H1 (cell line): ENCODE results near the gene MED29. TPM values are rescaled to one million over a fixed set of nuclear protein-coding genes. Genes with fewer than 3 reads are reported as not detected.
A peak's percentile ranks its signal among the peaks of the same experiment; 100 is the strongest.

Source experiments
- CTCF ChIA-PET: fragments of 300-600 bp; sonication (Branson Sonifier 250); formaldehyde crosslinking; loops from one replicate; lab custom pipeline; 2021; ENCODE audit not compliant: partially characterized antibody; lab: Charles Lee
- POLR2A ChIA-PET: fragments of 300-600 bp; sonication (Branson Sonifier 250); formaldehyde crosslinking; loops from one replicate; lab custom pipeline; 2021; ENCODE audit warnings: inconsistent platforms; ENCODE audit not compliant: partially characterized antibody; lab: Charles Lee
- DNase-seq, 2 experiments: peaks; one replicate each; pipeline versions ENCODE4 v3.0.0 to v3.0.0-alpha.2; 2010 to 2022; ENCODE audit warnings: low spot score in 2 of 2, low read depth in 1 of 2, mixed read lengths in 1 of 2
- FAIRE-seq: peaks from 2 replicates; lab custom pipeline; 2011; peaks lifted over from hg19 to GRCh38; lab: Jason Lieb, UNC
- H2AFZ ChIP-seq: 2 replicates; pipeline ENCODE4 v1.8.1; 2012; ENCODE audit warnings: low read length, inconsistent platforms
- H2AK5ac ChIP-seq: 2 replicates; pipeline ENCODE4 v1.6.1; 2013; ENCODE audit warnings: low read depth, low read length
- H2BK120ac ChIP-seq: replicated peaks from 2 replicates; pipeline ENCODE3; 2013; ENCODE audit warnings: low read depth, low read length, inconsistent platforms
- H2BK12ac ChIP-seq: 2 replicates; pipeline ENCODE4 v1.6.1; 2013; ENCODE audit warnings: low read depth, low read length
- H2BK15ac ChIP-seq: 2 replicates; pipeline ENCODE4 v1.6.1; 2013; ENCODE audit warnings: low read length
- H2BK20ac ChIP-seq: 2 replicates; pipeline ENCODE4 v1.6.1; 2013; ENCODE audit warnings: low read length
- H2BK5ac ChIP-seq: 2 replicates; pipeline ENCODE4 v1.6.1; 2013; ENCODE audit warnings: low read depth, low read length
- H3K14ac ChIP-seq: 2 replicates; pipeline ENCODE4 v1.6.1; 2013; ENCODE audit warnings: inconsistent platforms; ENCODE audit not compliant: insufficient read length
- H3K18ac ChIP-seq: 2 replicates; pipeline ENCODE4 v1.6.1; 2013; ENCODE audit warnings: low read length; ENCODE audit errors: extremely low read depth
- H3K23ac ChIP-seq: 2 replicates; pipeline ENCODE4 v1.6.1; 2013; ENCODE audit warnings: inconsistent platforms; ENCODE audit not compliant: insufficient read length
- H3K23me2 ChIP-seq: 2 replicates; pipeline ENCODE4 v1.6.1; 2013; ENCODE audit warnings: low read depth, low read length
- H3K27ac ChIP-seq: 2 replicates; pipeline ENCODE4 v1.6.1; 2011; ENCODE audit warnings: low read depth, low read length, inconsistent platforms
- H3K27me3 ChIP-seq, 4 experiments: replicated peaks in 1 of 4; 1 replicate in 1 of 4; 2 replicates in 3 of 4; pipeline versions ENCODE4 v1.6.1 to v1.8.1; 2011 to 2013; ENCODE audit warnings: low read length in 3 of 4, mild to moderate bottlenecking in 3 of 4, inconsistent platforms in 2 of 4, mixed read lengths in 2 of 4, moderate library complexity in 1 of 4; ENCODE audit not compliant: control insufficient read depth in 3 of 4, insufficient read depth in 3 of 4; ENCODE audit errors: extremely low read depth in 1 of 4
- H3K36me3 ChIP-seq, 4 experiments: 2 replicates each; pipeline versions ENCODE4 v1.6.1 to v1.8.1; 2011 to 2013; ENCODE audit warnings: mild to moderate bottlenecking in 4 of 4, low read length in 3 of 4, moderate library complexity in 2 of 4, control low read depth in 1 of 4, inconsistent platforms in 1 of 4; ENCODE audit not compliant: insufficient read depth in 4 of 4, control insufficient read depth in 2 of 4
- H3K4ac ChIP-seq: replicated peaks from 2 replicates; pipeline ENCODE3; 2013; ENCODE audit warnings: low read length, low read depth, mixed read lengths, inconsistent platforms; ENCODE audit not compliant: insufficient read length
- H3K4me1 ChIP-seq, 4 experiments: replicated peaks in 1 of 4; 1 replicate in 1 of 4; 2 replicates in 3 of 4; pipeline versions ENCODE4 v1.6.1 to v1.8.1; 2011 to 2013; ENCODE audit warnings: low read length in 3 of 4, inconsistent platforms in 2 of 4, mixed read lengths in 1 of 4; ENCODE audit not compliant: insufficient read depth in 4 of 4, control insufficient read depth in 3 of 4
- H3K4me2 ChIP-seq, 2 experiments: 2 replicates each; pipeline versions ENCODE4 v1.6.1 to v1.8.1; 2011 to 2013; ENCODE audit warnings: low read depth in 2 of 2, low read length in 2 of 2, control low read depth in 1 of 2, inconsistent platforms in 1 of 2, mild to moderate bottlenecking in 1 of 2; ENCODE audit not compliant: insufficient read depth in 1 of 2
- H3K4me3 ChIP-seq, 4 experiments: fragments of 200-600, 300-600 bp in 1 of 4; sonication (generic), shearing (Covaris generic), sonication (Bioruptor Twin) in 1 of 4; 2 replicates each; pipeline versions ENCODE4 v1.5.1 to v1.8.1; 2011 to 2016; ENCODE audit warnings: low read length in 4 of 4, low read depth in 3 of 4, control low read depth in 2 of 4, inconsistent platforms in 2 of 4, mild to moderate bottlenecking in 2 of 4, mixed read lengths in 1 of 4, moderate library complexity in 1 of 4; ENCODE audit not compliant: insufficient read depth in 2 of 4; ENCODE audit errors: extremely low read depth in 1 of 4
- H3K56ac ChIP-seq: replicated peaks from 2 replicates; pipeline ENCODE3; 2013; ENCODE audit warnings: low read depth, mild to moderate bottlenecking, mixed read lengths, low read length, inconsistent platforms; ENCODE audit not compliant: insufficient read length
- H3K79me1 ChIP-seq: 2 replicates; pipeline ENCODE4 v1.6.1; 2013; ENCODE audit warnings: low read depth, low read length, control low read depth
- H3K79me2 ChIP-seq, 2 experiments: 2 replicates each; pipeline versions ENCODE4 v1.6.1 to v1.8.1; 2012 to 2013; ENCODE audit warnings: low read length in 2 of 2, mild to moderate bottlenecking in 2 of 2, inconsistent platforms in 1 of 2; ENCODE audit not compliant: insufficient read depth in 2 of 2, control insufficient read depth in 1 of 2
- H3K9ac ChIP-seq, 4 experiments: replicated peaks in 1 of 4; 1 replicate in 1 of 4; 2 replicates in 3 of 4; pipeline versions ENCODE4 v1.6.1 to v1.8.1; 2011 to 2013; ENCODE audit warnings: low read depth in 3 of 4, low read length in 3 of 4, control low read depth in 2 of 4, mild to moderate bottlenecking in 2 of 4, moderate library complexity in 2 of 4, inconsistent platforms in 1 of 4; ENCODE audit errors: extremely low read depth in 1 of 4
- H3K9me3 ChIP-seq, 2 experiments: 2 replicates each; pipeline versions ENCODE4 v1.6.1 to v1.8.1; 2012 to 2013; ENCODE audit warnings: mild to moderate bottlenecking in 2 of 2, moderate library complexity in 2 of 2, control low read depth in 1 of 2, inconsistent platforms in 1 of 2, low read depth in 1 of 2, low read length in 1 of 2, mixed read lengths in 1 of 2; ENCODE audit not compliant: insufficient read depth in 2 of 2
- H4K20me1 ChIP-seq, 2 experiments: replicated peaks in 1 of 2; 2 replicates each; pipeline versions ENCODE3 to v1.8.1; 2011 to 2013; ENCODE audit warnings: inconsistent platforms in 2 of 2, low read length in 2 of 2, mild to moderate bottlenecking in 1 of 2; ENCODE audit not compliant: insufficient read depth in 2 of 2, control insufficient read depth in 1 of 2
- H4K5ac ChIP-seq: 2 replicates; pipeline ENCODE4 v1.6.1; 2013; ENCODE audit warnings: low read length, low read depth, mixed read lengths, inconsistent platforms; ENCODE audit not compliant: insufficient read length
- H4K8ac ChIP-seq: 2 replicates; pipeline ENCODE4 v1.8.0; 2013; ENCODE audit warnings: mild to moderate bottlenecking, moderate library complexity, low read length, inconsistent platforms; ENCODE audit not compliant: insufficient read depth; ENCODE audit errors: extremely low read depth
- H4K91ac ChIP-seq: replicated peaks from 2 replicates; pipeline ENCODE3; 2013; ENCODE audit warnings: low read length, mixed read lengths, inconsistent platforms; ENCODE audit not compliant: insufficient read length
- EGR1 ChIP-seq: IDR thresholded peaks from 2 replicates; pipeline ENCODE4 v1.6.1; 2011; ENCODE audit warnings: low read depth, low read length, borderline replicate concordance
- GABPA ChIP-seq: IDR thresholded peaks from 2 replicates; pipeline ENCODE4 v1.6.1; 2011; ENCODE audit warnings: mild to moderate bottlenecking, low read length, moderate library complexity, borderline replicate concordance; ENCODE audit not compliant: insufficient read depth
- GTF2F1 ChIP-seq: IDR thresholded peaks from 2 replicates; pipeline ENCODE4 v1.6.1; 2012; ENCODE audit warnings: low read depth, low read length, improper control_type of control experiment, borderline replicate concordance
- HDAC6 ChIP-seq: IDR thresholded peaks from one replicate; pipeline ENCODE4 v1.7.1; 2012; ENCODE audit warnings: low read depth, mild to moderate bottlenecking, inconsistent platforms, low read length, moderate library complexity
- KDM5A ChIP-seq: fragments of 200-600 bp; IDR thresholded peaks from 2 replicates; pipeline ENCODE4 v1.7.1; 2012; ENCODE audit warnings: mild to moderate bottlenecking, low read length, inconsistent platforms, mixed read lengths
- POLR2AphosphoS5 ChIP-seq: IDR thresholded peaks from 2 replicates; pipeline ENCODE4 v1.6.1; 2011; ENCODE audit warnings: low read depth, low read length
- RBBP5 ChIP-seq: IDR thresholded peaks from 2 replicates; pipeline ENCODE4 v1.7.1; 2012; ENCODE audit warnings: low read depth, mild to moderate bottlenecking, inconsistent platforms, low read length, moderate library complexity, borderline replicate concordance
- RXRA ChIP-seq: IDR thresholded peaks from 2 replicates; pipeline ENCODE4 v1.6.1; 2011; ENCODE audit warnings: low read depth, mild to moderate bottlenecking, low read length, moderate library complexity; ENCODE audit not compliant: insufficient read depth
- SIN3A ChIP-seq, 2 experiments: IDR thresholded peaks in 1 of 2; conservative IDR thresholded peaks in 1 of 2; 2 replicates each; pipeline ENCODE4 v1.6.1; 2011 to 2012; ENCODE audit warnings: low read length in 2 of 2, improper control_type of control experiment in 1 of 2, low read depth in 1 of 2, mild to moderate bottlenecking in 1 of 2
- TCF12 ChIP-seq: IDR thresholded peaks from 2 replicates; pipeline ENCODE4 v1.6.1; 2011; ENCODE audit warnings: low read depth, mild to moderate bottlenecking, low read length
- WGBS, 2 experiments: shearing (Covaris generic) in 1 of 2; methylation state at CpG; one replicate each; pipeline versions ENCODE4 v1.1.6 to v1.1.7; 2013 to 2015; ENCODE audit warnings: low lambda C conversion rate in 2 of 2, mixed read lengths in 2 of 2, inconsistent platforms in 1 of 2, low coverage in 1 of 2, missing lambda C conversion rate in 1 of 2; ENCODE audit not compliant: insufficient replicate concordance in 2 of 2, insufficient coverage in 1 of 2, insufficient read length in 1 of 2; ENCODE audit errors: extremely low coverage in 1 of 2, missing lambda C conversion rate in 1 of 2; 5-methylcytosine and 5-hydroxymethylcytosine counted together
- polyA plus RNA-seq, 7 experiments: library from polyadenylated mRNA; depleted of rRNA in 3 of 7; stranded (reverse) in 5 of 7; unstranded in 2 of 7; fragments of >200 nt in 5 of 7; fragments of 200-250 nt in 2 of 7; gene quantifications; 1 replicate in 5 of 7; 2 replicates in 1 of 7; 4 replicates in 1 of 7; pipeline versions ENCODE4 v1.2.1 to v1.2.3, GENCODE V29; 2011 to 2013; ENCODE audit warnings: missing spikeins in 2 of 7, mixed read lengths in 2 of 7
- total RNA-seq: library from RNA; stranded (reverse); fragmentation: NEBNext Ultra II Directional; extraction: Animal tissue kit (Norgen Biotek cat#: 25700); gene quantifications from 2 replicates; pipeline ENCODE4 v1.2.1, GENCODE V29; 2021
- TF ChIP-seq, protein P1 (sequence below): IDR thresholded peaks from 2 replicates; pipeline ENCODE4 v1.6.1; 2011; ENCODE audit warnings: low read depth, mild to moderate bottlenecking, low read length; ENCODE audit not compliant: insufficient read depth

MED29 gene
- total and polyA plus RNA-seq, 2 of the 8 experiments (the other 6 are each of a cell fraction or from before 2014, with no cell fraction given) = 31.1 to 52.5 TPM

DNA sequence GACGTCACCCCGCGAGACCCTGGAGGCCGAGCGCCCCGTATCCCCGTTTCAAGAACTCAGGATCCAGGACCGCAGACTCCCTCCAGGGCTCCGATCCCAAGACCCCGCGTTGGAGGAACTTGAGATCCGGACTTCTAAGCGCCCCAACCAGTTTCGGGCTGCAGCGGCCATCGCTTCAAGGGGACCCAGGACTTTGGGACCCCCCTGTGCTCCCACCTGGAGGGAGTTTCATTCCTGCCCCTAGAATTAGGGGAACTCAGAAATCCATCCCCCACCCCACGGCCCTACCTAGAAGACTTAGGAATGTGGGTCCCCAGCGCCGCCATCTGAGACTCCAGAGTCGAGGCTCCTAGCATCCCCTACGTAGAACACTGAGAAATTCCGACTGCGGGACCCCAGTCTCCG lies 21.7 kb downstream of the MED29 start:
- H3K4ac ChIP-seq = peak overlapping the region; percentile 8
- peak overlapping the region; percentile 93 for H3K18ac ChIP-seq
- H3K4me3 ChIP-seq = peak overlapping the region; percentile 66 to 97 (median 92)
- no peak overlapping the region for H3K23ac ChIP-seq
- H4K5ac ChIP-seq = peak overlapping the region; percentile 70
- H2BK120ac ChIP-seq = no peak overlapping the region
- peak overlapping the region; percentile 65 to 84 (median 76) for H3K9ac ChIP-seq
- H3K79me1 ChIP-seq = no peaks in the 10 kb centered on the region; the same call in 1 of the 2 replicates
- H3K4me2 ChIP-seq = peak overlapping the region; percentile 84 to 86
- H3K79me2 ChIP-seq = peaks cover 6 to 28% of the 10 kb centered on the region in 2 experiments; a peak in 3 of 4 replicates
- 0% methylated on average over 16 of the region's 24 CpGs; no CpG with 5 or more reads in 1 of the 2 experiments for WGBS, 2 experiments
- no peak overlapping the region for H2BK15ac ChIP-seq
- H4K20me1 ChIP-seq = peaks cover 5 to 23% of the 10 kb centered on the region in 2 experiments
- H2AFZ ChIP-seq = no peak overlapping the region
- peak overlapping the region; percentile 83 for H3K27ac ChIP-seq
- DNase-seq (no peak), FAIRE-seq (no peak)
- peak overlapping the region; percentile 73 for H4K8ac ChIP-seq
- no peak overlapping the region for H2BK20ac ChIP-seq
- peak overlapping the region; percentile 76 for H4K91ac ChIP-seq
- no peaks in the 10 kb centered on the region for H3K27me3 ChIP-seq
- H3K4me1 ChIP-seq = peaks cover 10 to 38% (median 18%) of the 10 kb centered on the region in 4 experiments; a peak in 6 of 7 replicates
- H3K9me3 ChIP-seq = no peaks in the 10 kb centered on the region
- peak overlapping the region; percentile 93 for H2BK5ac ChIP-seq
- peaks cover 0 to 14% (median 0%) of the 10 kb centered on the region in 4 experiments; a peak in 3 of 8 replicates for H3K36me3 ChIP-seq
- H2BK12ac ChIP-seq = no peak overlapping the region
- H3K23me2 ChIP-seq = peaks cover 16% of the 10 kb centered on the region
- POLR2A ChIA-PET = interaction anchor here (2.1 to 25.7 kb wide), 5 partner anchors 8 to 34 kb away, joined by 6 to 1154 read pairs (median 23); partner anchors contain the start of genes MED29, PAF1, RPS16 and SUPT5H
- 0 out of 2 replicates have a peak overlapping the region, but pooled peaks have one; percentile 39 for H2AK5ac ChIP-seq
- CTCF ChIA-PET = interaction anchor here (1.5 to 2.3 kb wide), 6 partner anchors 14 to 102 kb away, joined by 4 to 128 read pairs (median 11); partner anchors contain the start of gene SELENOV
- no peak overlapping the region for H3K14ac ChIP-seq
- peak overlapping the region; percentile 88 for H3K56ac ChIP-seq
- no peak for TF ChIP-seq RBBP5
- TF ChIP-seq, protein P1, sequence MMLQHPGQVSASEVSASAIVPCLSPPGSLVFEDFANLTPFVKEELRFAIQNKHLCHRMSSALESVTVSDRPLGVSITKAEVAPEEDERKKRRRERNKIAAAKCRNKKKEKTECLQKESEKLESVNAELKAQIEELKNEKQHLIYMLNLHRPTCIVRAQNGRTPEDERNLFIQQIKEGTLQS = no peak
- 0 out of 4 replicates have a peak, but pooled peaks of 1 of the 2 experiments have one; percentile 67 for TF ChIP-seq SIN3A (conservative IDR thresholded peaks at IDR 0.05 in 1 of 2, IDR thresholded peaks at IDR 0.05 in 1 of 2; ENCODE audit: low read depth in 1 of 2, low read length in 2 of 2)
- TF ChIP-seq KDM5A = 0 out of 2 replicates have a peak, but pooled peaks have one; percentile 3
- TF ChIP-seq POLR2AphosphoS5 = no peak
- TF ChIP-seq RXRA = no peak
- 0 out of 2 replicates have a peak, but pooled peaks have one; percentile 1 for TF ChIP-seq GTF2F1
- no peak for TF ChIP-seq GABPA
- TF ChIP-seq TCF12 = no peak
- TF ChIP-seq HDAC6 = no peak
- no peak for TF ChIP-seq EGR1
